Ammon's horn (tissue), 1 donor: ENCODE measurements around the gene ODAD3.
"Not testable (repeated sequence)": the region's sequence is repeated elsewhere in the genome, so short reads cannot be mapped to it uniquely, and the experiment has no call there.

Experiments used
- DNase-seq: peaks from one replicate; pipeline ENCODE4 v3.0.0-alpha.2; 2016; ENCODE audit warnings: low spot score

The ODAD3 gene

DNA sequence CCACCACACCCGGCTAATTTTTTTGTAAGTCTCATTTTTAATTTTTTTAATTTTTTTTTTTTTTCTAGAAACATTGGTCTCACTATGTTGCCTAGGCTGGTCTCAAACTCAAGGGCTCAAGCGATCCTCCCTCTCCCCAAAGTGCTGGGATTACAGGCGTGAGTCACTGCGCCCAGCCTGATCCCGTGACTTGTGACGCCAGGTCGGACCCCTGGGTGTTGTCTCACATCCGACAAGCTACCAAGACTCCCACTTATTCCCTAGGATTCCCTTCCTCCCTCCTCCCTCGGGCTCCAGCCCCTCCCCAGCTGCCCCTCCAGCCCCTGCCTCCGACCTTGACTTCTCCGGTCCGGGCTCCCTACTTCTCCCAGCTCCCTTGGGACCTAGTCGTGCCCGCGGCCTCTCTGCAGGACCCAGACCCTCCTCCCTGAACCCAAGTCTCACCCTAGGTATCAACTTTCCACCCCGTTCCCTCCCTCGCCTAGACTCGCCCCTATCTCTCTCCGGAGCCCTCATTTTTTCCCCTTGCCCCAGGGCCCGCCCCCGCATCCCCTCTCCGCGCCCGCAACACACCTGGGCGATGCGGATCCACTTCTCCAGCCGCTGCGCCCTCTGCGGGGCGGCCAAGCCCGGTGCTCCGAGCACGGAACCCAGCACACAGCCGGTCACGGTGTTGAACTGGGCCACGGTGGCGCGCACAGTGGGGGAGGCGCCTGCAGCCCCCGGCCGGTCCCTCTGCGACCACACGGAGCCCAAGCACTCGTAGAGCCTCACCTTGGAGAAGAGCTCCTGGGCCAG is 28.9 kb downstream of the ODAD3 start:
- no peak for DNase-seq

DNA sequence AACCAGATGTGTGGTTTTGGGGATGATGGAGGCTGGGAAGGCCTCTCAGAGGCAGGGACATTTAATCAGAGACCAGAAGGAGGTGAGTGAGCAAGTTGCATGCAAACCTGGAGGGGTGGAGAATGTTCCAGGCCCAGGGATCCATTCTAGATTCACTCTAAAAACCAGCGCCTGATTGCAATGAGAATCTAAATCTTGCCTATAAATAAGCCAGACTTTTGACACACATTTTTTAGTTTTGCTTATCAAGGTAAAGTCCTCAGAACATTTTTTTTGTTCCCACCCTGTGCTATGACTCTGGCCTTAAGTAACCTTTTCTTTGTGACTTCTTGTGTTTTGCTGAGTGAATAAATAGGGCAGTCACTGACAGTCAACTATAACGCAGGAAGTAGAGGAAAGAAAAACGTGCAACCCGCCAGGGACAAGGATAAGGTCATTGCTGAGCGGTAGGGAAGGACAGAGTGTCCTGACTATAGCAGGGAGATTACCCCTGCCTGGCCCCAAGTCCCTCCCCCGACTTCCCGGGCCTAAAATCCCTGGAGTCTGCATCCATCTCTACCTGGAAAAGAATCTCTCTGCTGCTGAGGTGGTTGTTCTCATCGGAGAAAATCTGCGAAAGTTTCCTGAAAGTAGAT is 30.2 kb downstream of the ODAD3 start:
- no peak for DNase-seq

DNA sequence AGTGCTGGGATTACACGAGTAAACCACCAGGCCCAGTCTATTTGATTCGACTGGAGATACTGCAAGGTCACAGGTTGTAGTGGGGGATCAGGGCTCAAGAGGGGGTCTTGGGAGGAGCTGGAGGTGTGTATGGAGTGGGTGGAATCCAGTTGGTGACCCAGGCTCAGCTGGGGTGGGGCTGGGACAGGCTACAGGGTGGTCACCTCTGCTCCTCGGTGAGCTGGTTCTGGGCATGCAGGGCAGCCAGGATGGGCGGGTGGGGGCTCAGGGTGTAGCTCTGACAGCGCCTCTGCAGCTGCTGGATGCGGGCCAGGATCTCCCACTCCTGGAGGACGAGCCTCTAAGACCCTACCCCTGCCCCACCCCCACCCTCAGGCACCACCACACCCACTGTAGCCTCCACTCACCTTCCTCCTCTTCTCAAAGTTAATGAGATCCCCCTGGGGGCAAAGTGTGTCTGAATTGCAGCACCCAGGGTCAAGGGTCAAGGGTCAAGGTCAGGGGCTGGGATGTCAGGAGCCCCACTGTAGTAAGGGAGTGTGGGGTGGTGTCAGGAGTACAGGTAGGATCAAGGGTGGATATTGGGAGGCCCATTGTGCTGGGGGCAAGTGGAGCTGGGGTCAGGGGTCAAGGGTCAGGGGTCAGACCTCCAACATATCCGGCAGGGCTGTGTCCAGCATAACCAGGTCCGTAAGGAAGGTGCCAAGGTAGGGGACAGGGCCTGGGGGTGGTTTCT is 32.9 kb downstream of the ODAD3 start:
- DNase-seq = no peak

DNA sequence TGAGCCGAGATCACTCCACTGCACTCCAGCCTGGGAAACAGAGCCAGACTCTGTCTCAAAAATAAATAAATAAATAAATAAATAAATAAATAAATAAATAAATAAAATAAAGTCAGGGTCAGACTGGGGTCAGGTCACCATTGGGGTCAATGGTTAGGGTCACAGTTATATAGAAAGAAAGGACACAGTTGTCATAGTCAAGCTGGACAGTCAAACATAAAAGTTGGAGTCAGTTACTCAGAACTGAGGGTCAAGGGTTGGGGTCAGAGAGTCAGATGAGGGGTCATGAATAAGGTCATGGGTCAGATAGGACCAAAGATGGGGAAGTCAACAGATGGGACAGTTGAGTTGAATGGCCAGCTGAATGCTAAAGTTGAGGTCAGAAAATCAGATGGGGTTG is 34.1 kb downstream of the ODAD3 start:
- DNase-seq = no peak

DNA sequence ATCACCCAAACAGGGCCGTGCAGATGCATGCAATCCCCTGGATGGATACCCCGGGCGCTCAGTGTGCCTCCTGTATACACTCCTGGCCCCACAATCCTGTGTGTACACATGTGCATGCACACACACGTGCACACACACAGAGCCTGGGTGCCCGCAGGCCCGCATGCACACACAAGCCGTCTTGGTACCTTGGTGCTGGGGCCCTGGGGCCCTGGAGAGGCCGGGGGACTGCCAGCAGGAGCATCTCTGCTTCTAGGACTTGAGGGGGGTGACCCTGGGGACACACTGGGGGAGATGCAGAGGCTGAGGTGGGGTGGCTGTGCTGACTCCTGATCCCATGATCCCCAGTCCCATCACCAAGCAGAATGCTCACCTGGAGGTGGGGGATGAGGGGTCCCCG is 35.3 kb downstream of the ODAD3 start:
- DNase-seq = no peak

DNA sequence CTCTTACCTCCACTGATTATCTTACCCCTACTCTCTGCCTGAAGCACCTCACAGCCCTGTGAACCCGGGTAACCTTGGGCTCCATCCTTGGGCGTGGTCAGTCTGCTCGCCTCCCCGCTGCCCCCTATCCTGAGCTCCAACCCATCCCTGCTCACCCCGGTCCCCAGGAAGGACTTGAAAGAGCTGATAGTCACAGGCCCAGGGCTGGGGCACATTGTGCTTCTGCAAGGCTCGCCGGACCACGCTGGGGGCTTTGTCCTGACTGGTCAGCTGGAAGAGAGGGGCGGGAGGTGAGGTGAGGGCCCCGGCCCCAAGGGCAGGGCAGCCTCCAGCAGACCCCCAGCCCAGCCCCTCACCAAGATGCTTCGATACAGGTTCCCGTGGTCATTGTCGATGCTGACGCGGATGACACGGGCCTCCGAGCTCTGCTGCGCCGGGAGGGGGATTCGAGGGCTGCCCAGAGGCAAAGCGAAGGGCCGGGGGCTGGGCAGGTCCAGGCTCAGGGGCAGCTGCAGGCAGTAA is 37.8 kb downstream of the ODAD3 start:
- no peak for DNase-seq

DNA sequence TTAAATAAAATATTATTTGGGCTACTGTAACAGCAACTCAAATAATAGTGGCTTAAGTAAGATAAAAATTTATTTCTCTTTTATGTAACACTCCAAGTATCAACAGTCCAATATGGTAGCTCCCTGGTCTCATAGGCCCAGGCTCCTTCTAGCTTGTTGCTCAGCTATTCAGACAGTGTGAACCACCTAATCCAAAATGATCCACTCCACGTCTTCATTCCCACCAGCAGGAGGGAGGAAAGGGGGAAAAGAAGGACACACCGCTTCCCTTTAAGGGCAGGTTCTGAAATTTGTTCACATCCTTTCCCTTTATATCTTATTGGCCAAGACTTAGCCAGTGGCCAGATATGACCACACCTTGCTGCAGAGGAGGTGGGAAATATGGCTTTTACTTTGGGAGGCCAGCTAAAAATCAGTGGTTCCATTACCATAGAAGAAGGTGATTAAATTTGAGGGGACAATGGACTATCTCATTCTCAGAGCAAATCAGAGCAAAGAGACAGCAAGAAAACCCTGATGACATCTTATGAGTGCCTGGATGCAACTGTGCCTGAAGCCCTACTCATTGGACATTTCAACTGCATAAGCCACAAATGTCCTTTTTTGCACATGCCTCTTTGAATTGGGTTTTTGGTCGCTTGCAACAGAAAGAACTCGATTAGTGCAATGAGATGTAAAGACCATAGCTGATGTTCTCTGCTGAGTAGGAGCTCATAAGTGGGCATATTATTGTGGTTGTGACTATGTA is 43.8 kb downstream of the ODAD3 start:
- no peak for DNase-seq

DNA sequence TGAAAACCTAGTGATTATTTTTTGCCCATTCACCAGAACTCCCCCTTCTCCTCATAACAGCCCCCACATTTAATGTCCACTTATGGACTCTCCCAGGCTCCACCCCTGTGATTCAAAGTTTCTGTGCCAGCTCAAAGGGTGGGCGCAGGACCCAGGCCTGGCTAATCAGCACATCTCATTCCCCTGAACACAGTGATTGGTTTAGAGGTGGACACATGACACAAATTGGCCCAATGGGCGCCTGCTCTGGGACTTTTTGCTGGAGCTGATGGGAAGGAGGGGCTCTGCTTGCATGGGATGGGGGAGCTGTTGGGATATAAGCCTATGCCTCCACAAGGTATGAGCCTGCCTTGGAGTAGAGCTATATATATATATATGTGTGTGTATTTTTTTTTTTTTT is 44.6 kb downstream of the ODAD3 start:
- no peak for DNase-seq

DNA sequence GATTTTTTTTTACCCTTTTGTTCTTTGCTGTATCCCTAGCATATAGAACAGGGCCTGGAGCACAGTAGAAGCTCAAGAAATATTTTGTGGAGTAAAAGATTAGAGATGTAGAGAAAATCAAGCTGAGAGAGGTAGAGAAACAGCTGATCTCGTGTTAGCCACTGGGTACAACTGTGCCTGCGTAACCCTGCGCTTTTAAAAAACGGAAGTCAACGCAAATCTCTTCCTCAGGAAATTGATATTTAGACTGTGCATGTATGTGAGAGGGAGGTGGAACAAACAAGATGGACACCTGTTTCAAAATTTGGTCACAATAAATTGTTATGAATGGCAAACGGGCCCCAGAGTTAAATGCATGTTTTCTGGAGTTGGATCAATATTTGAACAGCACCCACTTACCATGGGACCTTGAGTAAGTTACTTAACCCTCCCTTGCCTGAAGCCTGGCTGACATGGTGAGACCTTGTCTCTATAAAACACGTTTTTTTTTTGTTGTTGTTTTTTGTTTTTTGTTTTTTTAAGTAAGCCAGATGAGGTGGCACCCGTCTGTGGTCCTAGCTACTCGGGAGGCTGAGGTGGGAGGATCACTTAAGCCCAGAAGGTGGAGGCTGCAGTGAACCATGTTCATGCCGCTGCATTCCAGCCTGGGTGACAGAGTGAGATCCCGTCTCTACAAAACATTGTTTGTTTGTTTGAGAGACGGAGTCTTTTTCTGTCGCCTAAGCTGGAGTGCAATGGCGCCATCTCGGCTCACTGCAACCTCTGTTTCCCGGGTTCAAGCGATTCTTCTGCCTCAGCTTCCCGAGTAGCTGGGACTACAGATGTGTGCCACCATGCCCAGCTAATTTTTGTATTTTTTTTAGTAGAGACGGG is 47.5 kb downstream of the ODAD3 start:
- no peak for DNase-seq

DNA sequence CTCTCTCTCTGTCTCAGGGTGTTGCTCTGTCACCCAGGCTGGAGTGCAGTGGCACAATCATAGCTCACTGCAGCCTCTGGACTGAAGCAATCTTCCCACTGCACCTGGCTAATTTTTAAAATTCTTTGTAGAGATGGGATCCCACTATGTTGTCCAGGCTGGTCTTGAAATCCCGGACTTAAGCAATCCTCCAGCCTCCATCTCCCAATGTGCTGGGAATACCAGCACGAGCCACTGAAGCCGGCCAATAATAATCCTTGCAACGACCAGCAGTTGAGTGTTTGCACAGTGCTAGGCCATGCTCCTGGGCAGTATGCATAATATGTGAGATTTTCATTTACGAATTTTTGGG is 50.2 kb downstream of the ODAD3 start:
- DNase-seq = no peak

DNA sequence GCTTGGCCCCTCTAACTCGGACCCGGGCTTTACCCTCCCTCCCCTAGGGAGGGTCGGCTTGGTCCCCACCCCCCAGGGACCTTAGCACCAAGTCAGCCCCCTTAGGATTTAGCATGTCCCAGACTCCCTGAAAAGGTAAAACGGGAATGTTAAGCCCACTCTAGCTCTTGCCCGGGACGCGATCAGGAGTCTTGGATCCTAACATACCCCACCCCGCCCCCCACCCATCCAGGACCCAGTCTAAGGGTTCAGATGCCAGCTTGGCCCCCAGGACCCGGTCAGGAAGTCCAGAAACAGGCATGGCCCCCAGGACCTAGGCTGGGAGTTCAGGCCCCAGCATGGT is 51.2 kb downstream of the ODAD3 start:
- no peak for DNase-seq

DNA sequence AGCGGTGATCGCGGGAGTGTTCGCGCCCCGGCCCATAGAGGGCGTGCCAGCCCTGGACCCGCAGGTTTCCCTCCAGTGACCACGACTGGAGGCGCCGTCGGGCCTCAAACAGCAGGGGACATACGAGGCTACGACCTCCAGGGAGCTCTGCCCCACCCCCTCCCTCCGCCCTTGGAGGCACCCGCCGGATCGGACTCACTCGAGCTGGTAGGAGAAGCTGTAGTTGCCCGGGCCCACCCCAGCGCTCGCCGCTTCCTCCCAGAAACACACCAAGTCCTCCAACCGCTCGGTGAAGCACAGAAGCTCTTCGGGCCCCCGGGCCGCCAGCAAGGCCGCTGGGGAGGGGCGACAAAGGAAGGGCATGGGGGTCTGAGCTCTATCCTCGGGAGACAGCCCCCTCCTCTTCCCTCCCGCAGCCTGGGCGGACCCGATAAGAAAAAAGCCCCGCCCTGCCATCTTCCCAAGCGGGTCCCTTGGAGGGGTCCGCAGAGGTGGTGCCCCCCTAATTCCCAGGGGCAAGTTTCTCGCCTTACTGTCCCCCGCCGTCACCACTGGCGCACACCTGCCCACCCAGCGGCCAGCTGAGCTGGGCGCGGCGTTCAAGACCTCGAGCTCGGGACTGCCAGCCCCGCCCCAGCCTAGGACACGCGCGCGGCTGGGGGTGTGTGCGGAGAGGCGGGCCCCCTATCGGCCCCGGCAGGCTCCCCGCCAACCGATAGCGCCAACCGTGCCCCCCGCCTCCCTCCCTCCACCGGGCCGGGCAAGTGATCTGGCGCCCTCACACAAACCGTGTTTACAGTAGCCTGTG is 51.8 kb downstream of the ODAD3 start:
- DNase-seq = no peak

DNA sequence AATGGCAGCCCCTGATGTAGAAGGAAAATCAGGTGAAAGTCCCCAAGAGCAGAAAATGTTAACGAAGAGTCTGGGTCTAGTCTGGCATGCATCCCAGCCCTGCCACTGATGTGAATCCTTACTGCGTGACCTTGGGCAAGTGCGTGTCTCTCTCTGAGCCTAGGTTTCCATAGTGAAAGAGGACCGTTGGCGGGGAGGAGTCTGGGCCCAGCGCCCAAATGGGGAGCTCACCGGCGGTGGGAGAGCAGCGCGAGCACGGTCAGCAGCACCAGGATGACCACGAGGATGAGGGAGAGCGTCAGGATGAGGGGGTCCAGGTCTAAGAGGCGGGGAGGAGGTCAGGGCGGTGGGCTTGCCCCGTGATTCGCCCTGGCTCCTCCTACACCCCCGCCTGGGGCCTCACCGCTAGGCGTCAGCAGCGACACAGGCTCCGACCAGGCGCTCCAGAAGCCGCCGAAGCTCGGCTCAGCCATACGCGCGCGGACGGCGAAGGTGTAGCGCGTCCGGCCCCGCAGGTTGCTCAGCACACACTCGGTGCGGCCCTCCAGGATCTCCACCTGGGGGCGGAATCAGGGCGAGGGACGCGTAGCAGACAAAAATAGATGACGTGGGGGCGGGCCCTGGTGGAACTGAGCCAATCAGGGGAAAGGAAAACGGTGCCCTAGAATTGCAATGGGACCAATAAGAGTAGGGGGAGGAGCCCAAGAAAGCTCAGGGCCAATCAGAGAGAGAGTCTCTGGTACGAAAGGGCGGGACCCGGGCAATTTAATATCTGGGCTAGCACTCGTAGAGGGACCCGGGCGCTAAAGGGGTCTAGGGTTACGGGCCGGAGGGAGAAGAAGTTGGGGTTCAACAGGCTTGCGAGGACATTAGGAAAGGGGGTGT is 54.0 kb downstream of the ODAD3 start:
- peak; percentile 96 for DNase-seq

DNA sequence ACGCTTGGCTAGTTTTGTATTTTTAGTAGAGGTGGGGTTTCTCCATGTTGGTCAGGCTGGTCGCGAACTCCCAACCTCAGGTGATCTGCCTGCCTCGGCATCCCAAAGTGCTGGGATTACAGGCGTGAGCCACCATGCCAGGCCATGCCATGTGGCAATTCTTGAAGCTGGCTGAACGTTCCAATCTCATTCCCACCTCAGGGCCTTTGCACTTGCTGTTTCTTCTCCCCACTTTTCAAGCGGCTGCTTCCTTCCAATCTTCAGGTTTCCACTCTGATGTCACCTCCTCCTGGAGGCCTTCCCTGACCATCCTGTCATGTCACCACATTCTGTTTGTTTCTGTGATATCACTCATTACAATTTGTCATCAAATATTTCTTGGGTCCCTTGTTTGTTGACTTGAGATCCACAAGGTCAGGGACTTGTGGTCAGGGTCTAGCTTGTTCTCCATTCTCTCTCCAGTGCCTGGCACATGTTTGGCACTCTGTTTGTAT is 55.0 kb downstream of the ODAD3 start:
- DNase-seq = no peak

DNA sequence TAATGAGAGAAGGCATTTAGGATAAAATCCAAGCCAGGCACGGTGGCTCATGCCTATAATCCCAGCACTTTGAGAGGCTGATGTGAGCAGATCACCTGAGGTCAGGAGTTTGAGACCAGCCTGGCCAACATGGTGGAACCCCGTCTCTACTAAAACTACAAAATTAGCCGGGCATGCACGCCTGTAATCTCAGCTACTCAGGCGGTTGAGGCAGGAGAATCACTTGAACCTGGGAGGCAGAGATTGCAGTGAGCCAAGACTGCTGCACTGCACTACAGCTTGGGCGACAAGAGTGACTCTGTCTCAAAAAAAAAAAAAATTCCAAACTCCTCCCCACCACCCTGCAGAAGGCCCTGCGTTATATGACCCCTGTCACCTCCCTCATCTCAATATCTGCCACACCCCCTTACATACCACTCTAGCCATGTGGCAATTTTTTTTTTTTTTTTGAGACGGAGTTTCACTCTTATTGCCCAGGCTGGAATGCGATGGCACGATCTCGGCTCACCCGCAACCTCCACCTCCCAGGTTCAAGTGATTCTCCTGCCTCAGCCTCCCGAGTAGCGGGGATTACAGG is 55.6 kb downstream of the ODAD3 start:
- not testable (repeated sequence) for DNase-seq

DNA sequence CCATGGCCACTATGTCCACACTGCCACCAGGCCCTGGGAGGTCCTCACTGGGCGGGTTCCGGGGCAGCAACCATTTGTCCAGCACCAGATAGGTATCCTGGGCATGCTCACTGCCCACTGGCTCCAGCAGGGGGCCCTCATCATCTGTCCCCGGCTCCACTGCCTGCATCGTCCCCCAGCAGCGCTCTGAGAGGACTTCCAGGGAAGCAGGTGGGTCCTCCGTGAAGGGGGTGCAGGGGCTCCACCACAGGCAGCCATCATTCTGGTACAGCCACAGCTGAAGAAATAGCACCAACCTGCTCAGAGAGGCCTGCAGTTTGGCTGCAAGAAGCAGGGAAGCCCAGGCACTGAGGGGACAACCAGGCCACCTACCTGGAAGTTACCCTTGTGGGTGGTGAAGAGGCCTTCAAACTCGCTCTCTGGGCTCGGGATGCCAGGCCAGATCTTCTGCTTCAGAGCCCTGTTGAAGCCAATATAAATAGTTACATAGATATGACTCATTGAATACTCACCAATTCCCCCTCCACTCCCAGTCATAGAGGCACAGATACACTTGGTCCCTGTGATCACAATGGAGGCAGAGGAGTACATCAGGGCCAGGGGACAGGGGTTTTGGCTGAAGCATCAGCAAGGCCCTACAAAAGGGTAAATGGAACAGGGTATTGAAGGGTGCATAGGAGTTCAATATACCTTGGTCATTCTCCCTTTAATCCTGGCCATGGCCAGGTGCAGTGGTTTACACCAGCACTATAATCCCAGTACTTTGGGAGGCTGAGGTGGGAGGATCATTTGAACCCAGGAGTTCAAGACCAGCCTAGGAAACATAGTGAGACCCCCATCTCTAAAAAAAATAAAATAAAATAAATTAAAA is 56.4 kb downstream of the ODAD3 start:
- peak; percentile 48 for DNase-seq

DNA sequence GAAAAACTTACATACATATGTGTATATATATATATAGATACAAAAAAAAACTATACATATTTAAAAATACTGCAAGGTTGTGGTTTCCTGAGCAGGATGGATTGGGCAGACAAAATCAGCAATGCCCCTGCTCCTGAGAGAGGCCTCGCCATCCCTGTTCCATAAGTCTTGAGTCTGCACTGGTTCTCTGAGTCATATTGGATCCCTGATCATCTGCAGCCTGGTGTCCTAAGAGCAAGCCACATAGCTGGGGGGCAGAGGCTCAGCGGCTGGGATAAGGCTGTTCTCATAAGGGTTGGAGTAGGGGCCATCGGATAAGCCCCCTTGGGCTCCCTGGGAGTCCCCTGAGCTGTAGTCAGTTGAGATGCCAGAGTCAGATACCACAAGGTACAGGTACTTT is 57.2 kb downstream of the ODAD3 start:
- DNase-seq = no peak

DNA sequence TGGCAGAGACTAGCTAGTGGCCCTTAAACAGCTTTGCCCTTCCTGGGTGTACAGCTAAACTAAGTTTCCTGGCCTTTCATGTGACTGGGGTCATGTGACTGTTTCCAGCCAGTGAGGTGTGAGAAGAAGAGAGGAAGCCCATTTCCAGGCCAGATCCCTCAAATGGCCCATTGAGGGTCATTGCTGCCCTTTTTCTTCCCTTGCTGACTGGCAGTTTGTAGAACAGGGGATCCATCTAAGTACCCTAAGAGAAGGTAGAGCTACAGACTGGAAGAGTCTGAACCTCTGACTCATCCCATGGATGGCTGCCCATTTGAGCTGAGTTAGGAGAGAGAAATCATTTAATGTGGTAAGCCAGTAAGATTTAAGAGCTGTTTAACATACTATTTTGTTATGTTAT is 57.7 kb downstream of the ODAD3 start:
- peak; percentile 48 for DNase-seq
